Stimulated activated CD8-positive, alpha-beta memory T cell treated with anti-CD3 and anti-CD28 coated beads, Interleukin-4, amount 100 ng/mL, for 24 hours (primary cell): ENCODE measurements around the gene ADAM8.

Source experiments
- DNase-seq: peaks from one replicate; pipeline ENCODE4 v3.0.0-alpha.2; 2020; ENCODE audit warnings: low read depth

ADAM8 gene

GRCh38 chr10:133212853-133213494, 63.7 kb downstream of the ADAM8 start:
- DNase-seq: no peak
